ENCODE results near the gene FMNL2.

DNA sequence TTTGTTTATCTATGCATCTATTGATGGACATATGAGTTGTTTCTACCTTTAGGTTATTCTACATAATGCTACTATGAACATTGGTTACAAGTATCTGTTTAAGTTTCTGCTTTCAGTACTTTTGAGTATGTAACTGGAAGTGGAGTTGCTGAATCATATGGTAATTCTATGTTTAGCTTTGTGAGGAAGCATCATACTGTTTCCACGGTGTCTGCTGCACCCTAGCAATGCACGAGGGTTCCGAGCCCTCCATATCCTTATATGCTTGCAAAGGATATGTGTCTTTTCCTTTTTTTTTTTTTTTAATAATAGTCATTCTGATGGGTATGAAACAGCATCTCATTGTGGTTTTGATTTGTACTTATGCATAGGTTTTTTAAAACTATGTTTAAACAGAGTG lies 83.7 kb downstream of the FMNL2 start:
- no peak for TF ChIP-seq TOX (CRISPR knock-in tag; IDR thresholded peaks at IDR 0.05; ENCODE audit: borderline replicate concordance)
- TF ChIP-seq CREB5 (CRISPR knock-in tag; IDR thresholded peaks at IDR 0.05; ENCODE audit: low read depth) = no peak
- TF ChIP-seq CSRNP3 (CRISPR knock-in tag; IDR thresholded peaks at IDR 0.05) = no peak
- TF ChIP-seq, protein P1, sequence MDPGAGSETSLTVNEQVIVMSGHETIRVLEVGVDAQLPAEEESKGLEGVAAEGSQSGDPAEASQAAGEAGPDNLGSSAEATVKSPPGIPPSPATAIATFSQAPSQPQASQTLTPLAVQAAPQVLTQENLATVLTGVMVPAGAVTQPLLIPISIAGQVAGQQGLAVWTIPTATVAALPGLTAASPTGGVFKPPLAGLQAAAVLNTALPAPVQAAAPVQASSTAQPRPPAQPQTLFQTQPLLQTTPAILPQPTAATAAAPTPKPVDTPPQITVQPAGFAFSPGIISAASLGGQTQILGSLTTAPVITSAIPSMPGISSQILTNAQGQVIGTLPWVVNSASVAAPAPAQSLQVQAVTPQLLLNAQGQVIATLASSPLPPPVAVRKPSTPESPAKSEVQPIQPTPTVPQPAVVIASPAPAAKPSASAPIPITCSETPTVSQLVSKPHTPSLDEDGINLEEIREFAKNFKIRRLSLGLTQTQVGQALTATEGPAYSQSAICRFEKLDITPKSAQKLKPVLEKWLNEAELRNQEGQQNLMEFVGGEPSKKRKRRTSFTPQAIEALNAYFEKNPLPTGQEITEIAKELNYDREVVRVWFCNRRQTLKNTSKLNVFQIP (CRISPR knock-in tag; IDR thresholded peaks at IDR 0.05; ENCODE audit: borderline replicate concordance, low read depth) = no peak
- TF ChIP-seq, protein P2, sequence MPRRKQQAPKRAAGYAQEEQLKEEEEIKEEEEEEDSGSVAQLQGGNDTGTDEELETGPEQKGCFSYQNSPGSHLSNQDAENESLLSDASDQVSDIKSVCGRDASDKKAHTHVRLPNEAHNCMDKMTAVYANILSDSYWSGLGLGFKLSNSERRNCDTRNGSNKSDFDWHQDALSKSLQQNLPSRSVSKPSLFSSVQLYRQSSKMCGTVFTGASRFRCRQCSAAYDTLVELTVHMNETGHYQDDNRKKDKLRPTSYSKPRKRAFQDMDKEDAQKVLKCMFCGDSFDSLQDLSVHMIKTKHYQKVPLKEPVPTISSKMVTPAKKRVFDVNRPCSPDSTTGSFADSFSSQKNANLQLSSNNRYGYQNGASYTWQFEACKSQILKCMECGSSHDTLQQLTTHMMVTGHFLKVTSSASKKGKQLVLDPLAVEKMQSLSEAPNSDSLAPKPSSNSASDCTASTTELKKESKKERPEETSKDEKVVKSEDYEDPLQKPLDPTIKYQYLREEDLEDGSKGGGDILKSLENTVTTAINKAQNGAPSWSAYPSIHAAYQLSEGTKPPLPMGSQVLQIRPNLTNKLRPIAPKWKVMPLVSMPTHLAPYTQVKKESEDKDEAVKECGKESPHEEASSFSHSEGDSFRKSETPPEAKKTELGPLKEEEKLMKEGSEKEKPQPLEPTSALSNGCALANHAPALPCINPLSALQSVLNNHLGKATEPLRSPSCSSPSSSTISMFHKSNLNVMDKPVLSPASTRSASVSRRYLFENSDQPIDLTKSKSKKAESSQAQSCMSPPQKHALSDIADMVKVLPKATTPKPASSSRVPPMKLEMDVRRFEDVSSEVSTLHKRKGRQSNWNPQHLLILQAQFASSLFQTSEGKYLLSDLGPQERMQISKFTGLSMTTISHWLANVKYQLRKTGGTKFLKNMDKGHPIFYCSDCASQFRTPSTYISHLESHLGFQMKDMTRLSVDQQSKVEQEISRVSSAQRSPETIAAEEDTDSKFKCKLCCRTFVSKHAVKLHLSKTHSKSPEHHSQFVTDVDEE (CRISPR knock-in tag; IDR thresholded peaks at IDR 0.05) = no peak
- no peak for TF ChIP-seq ZFP30 (CRISPR knock-in tag; IDR thresholded peaks at IDR 0.05)
- no peak for TF ChIP-seq RARB (CRISPR knock-in tag; IDR thresholded peaks at IDR 0.05)
- TF ChIP-seq ZC3H10 (CRISPR knock-in tag; IDR thresholded peaks at IDR 0.05) = no peak
- no peak for TF ChIP-seq TCF4 (CRISPR knock-in tag; IDR thresholded peaks at IDR 0.05; ENCODE audit: borderline replicate concordance)
- no peak for TF ChIP-seq BACH2 (CRISPR knock-in tag; IDR thresholded peaks at IDR 0.05; ENCODE audit: borderline replicate concordance)
- no peak for TF ChIP-seq PATZ1 (CRISPR knock-in tag; IDR thresholded peaks at IDR 0.05; ENCODE audit: borderline replicate concordance)
- TF ChIP-seq PPARA (CRISPR knock-in tag; IDR thresholded peaks at IDR 0.05; ENCODE audit: borderline replicate concordance) = no peak
- no peak for TF ChIP-seq ZFP3 (CRISPR knock-in tag; IDR thresholded peaks at IDR 0.05)
- TF ChIP-seq ZNF8 (CRISPR knock-in tag; IDR thresholded peaks at IDR 0.05) = no peak
